ENCODE measurements around the gene ATP6V0D1. TPM values are rescaled to one million over a fixed set of nuclear protein-coding genes. Genes with fewer than 3 reads are reported as not detected.

ATP6V0D1 gene
- total RNA-seq, 1 donor from 2014 or later: 158 TPM

GRCh38 chr16:67395105-67395457 lies 85.9 kb downstream of the ATP6V0D1 start:
- no peak for DNase-seq (ENCODE audit: extremely low read depth, low read depth, low spot score)

GRCh38 chr16:67394155-67395104 lies 86.5 kb downstream of the ATP6V0D1 start:
- DNase-seq (ENCODE audit: extremely low read depth, low read depth, low spot score): no peak

DNA sequence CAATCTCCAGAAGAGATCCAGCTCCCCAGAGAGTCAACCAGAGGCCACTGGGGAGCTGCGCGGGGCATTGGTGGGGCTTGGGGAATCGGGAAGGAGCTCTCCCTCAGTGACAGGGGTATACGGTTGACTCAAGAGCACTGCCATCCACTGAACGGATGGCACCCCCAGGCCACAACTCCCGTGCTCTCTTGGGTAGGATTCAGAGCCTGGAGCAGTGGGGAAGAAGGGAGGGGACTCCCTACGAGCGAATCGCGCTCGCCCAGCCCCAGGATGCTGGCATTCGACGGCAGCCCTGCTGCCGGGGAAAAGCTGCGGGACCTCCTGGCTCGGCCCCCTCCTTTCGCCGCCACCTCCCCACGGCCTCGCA lies 87.2 kb downstream of the ATP6V0D1 start:
- no peak for DNase-seq (ENCODE audit: extremely low read depth, low read depth, low spot score)

GRCh38 chr16:67393111-67393787 lies 87.7 kb downstream of the ATP6V0D1 start, which contains the start of gene TPPP3:
Gene TPPP3, minus strand, starts transcription at chr16:67393498. Its CDS starts 2,387 bp downstream, at chr16:67391111.
- no peak for DNase-seq (ENCODE audit: extremely low read depth, low read depth, low spot score)

GRCh38 chr16:67392301-67393059 lies 88.5 kb downstream of the ATP6V0D1 start:
- DNase-seq (ENCODE audit: extremely low read depth, low read depth, low spot score): no peak

- no peak for DNase-seq (ENCODE audit: extremely low read depth, low read depth, low spot score)
Observed at GRCh38 chr16:67391424-67392300, 89.3 kb downstream of the ATP6V0D1 start.

- DNase-seq (ENCODE audit: extremely low read depth, low read depth, low spot score): no peak
Observed at GRCh38 chr16:67390816-67391423, 90.0 kb downstream of the ATP6V0D1 start.

GRCh38 chr16:67389911-67390815 lies 90.8 kb downstream of the ATP6V0D1 start:
- no peak for DNase-seq (ENCODE audit: extremely low read depth, low read depth, low spot score)

GRCh38 chr16:67388591-67388990 lies 92.4 kb downstream of the ATP6V0D1 start:
- no peak for DNase-seq (ENCODE audit: extremely low read depth, low read depth, low spot score)

DNA sequence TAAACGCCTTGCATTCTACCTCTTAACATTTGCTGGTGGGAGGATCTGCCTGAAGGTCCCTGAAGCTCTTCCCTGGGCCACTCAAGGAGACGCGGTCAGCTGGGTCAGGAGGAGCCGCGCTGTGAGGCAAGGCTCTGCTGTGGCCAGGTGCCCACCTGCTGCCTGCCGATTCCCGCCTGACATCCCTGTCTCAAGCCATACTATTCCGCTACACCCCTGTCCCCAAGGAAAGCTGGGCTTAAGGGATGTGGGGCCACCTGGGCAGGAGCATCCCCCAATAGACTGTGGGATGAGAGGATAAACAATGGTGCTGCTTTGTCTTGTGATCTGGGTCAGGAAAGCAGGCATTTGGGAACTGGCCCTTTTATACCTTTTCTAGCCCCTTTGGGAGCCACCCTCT lies 92.8 kb downstream of the ATP6V0D1 start:
- DNase-seq (ENCODE audit: extremely low read depth, low read depth, low spot score): no peak

Other genes starting within 250 kb of the ATP6V0D1 start
- gene FHOD1, start 233.7 kb downstream of the ATP6V0D1 start, total RNA-seq: 47.3 and 47.5 TPM in 2 replicates
- gene SLC9A5, start 232.2 kb downstream of the ATP6V0D1 start, total RNA-seq: 0.82 and 2.3 TPM in 2 replicates
- 15.4 and 22.4 TPM in 2 replicates for gene PLEKHG4, start 201.6 kb downstream of the ATP6V0D1 start, total RNA-seq
- gene KCTD19, start 154.4 kb downstream of the ATP6V0D1 start, total RNA-seq: 0.23 TPM in 1 of 2 replicates, not detected in the other
- gene LRRC36, start 154.3 kb downstream of the ATP6V0D1 start, total RNA-seq: 1.2 and 1.4 TPM in 2 replicates
- gene TPPP3, start 87.7 kb downstream of the ATP6V0D1 start, total RNA-seq: 3.2 TPM in 1 of 2 replicates, not detected in the other
- gene ZDHHC1, start 64.7 kb downstream of the ATP6V0D1 start, total RNA-seq: 18.3 and 23.7 TPM in 2 replicates
- gene HSD11B2, start 50.0 kb downstream of the ATP6V0D1 start, total RNA-seq: not detected in 2 replicates
- gene AGRP, start 2.4 kb upstream of the ATP6V0D1 start, total RNA-seq: not detected in 2 replicates
- gene RIPOR1, start 47.7 kb upstream of the ATP6V0D1 start, total RNA-seq: 132 and 181 TPM in 2 replicates
- 27.7 and 34.2 TPM in 2 replicates for gene CTCF, start 81.4 kb upstream of the ATP6V0D1 start, total RNA-seq
- gene CARMIL2, start 164.0 kb upstream of the ATP6V0D1 start, total RNA-seq: 0.63 and 3.3 TPM in 2 replicates
- 23.3 and 24.1 TPM in 2 replicates for gene ACD, start 179.1 kb upstream of the ATP6V0D1 start, total RNA-seq
- 0.82 and 1.9 TPM in 2 replicates for gene PARD6A, start 179.8 kb upstream of the ATP6V0D1 start, total RNA-seq
- gene ENKD1, start 185.6 kb upstream of the ATP6V0D1 start, total RNA-seq: 20.5 and 25.9 TPM in 2 replicates
- 3.9 and 4.9 TPM in 2 replicates for gene C16orf86, start 185.7 kb upstream of the ATP6V0D1 start, total RNA-seq
- gene GFOD2, start 238.2 kb upstream of the ATP6V0D1 start, total RNA-seq: 31.5 and 35.7 TPM in 2 replicates